GM12873 (cell line): ENCODE measurements around the gene CTNNA2.

Source experiments
- TF ChIP-seq, protein P1 (sequence below): IDR thresholded peaks from 2 replicates; pipeline ENCODE4 v1.5.1; 2012; ENCODE audit warnings: low read depth, mild to moderate bottlenecking, moderate library complexity, low read length, control low read depth; ENCODE audit not compliant: insufficient read depth; ENCODE audit errors: missing control alignments

Gene CTNNA2

DNA sequence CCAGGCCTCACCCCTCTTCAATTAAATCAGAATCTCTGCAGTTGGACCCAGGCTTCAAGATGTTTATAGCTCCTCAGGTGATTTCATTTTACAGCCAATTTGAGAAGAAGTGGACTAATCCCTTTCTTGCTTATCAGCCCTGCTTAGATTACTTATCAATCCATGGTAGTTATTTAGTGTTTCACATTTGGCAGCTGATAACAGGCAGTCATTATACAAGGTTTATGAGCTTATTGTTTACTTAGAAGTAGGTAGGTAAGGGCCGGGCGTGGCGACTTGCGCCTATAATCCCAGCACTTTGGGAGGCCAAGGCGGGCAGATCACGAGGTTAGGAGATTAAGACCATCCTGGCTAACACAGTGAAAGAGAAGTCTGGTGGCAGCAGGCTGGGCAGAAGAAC is 237.5 kb downstream of the CTNNA2 start:
- TF ChIP-seq, protein P1, sequence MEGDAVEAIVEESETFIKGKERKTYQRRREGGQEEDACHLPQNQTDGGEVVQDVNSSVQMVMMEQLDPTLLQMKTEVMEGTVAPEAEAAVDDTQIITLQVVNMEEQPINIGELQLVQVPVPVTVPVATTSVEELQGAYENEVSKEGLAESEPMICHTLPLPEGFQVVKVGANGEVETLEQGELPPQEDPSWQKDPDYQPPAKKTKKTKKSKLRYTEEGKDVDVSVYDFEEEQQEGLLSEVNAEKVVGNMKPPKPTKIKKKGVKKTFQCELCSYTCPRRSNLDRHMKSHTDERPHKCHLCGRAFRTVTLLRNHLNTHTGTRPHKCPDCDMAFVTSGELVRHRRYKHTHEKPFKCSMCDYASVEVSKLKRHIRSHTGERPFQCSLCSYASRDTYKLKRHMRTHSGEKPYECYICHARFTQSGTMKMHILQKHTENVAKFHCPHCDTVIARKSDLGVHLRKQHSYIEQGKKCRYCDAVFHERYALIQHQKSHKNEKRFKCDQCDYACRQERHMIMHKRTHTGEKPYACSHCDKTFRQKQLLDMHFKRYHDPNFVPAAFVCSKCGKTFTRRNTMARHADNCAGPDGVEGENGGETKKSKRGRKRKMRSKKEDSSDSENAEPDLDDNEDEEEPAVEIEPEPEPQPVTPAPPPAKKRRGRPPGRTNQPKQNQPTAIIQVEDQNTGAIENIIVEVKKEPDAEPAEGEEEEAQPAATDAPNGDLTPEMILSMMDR, result no peak

- TF ChIP-seq, protein P1, result no peak
Measured at GRCh38 chr2:79757526-79757925, 244.7 kb downstream of the CTNNA2 start.

GRCh38 chr2:79758042-79758441 is 245.2 kb downstream of the CTNNA2 start:
- TF ChIP-seq, protein P1, result no peak

DNA sequence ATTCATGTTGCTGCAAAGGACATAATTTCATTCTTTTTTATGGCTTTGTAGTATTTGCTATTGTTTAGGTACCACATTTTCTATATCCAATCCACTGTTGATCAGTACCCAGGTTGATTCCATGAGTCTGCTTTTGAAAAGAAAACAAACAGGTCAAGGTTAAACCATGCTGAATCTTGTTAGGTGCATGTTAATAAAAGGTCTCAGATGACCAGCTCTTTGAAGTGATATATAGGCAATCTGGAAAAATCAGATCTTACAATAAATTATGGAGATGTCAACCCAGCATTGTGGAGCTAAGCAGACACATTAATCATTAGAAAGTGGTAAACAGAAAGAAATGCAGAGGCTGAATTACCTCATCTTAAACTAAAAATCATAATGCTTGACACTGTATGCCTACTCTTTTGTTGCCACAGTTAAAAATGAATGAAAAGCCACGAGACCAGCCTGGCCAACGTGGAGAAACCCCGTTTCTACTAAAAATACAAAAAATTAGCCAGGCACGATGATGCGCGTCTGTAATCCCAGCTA is 246.0 kb downstream of the CTNNA2 start:
- TF ChIP-seq, protein P1, result no peak

DNA sequence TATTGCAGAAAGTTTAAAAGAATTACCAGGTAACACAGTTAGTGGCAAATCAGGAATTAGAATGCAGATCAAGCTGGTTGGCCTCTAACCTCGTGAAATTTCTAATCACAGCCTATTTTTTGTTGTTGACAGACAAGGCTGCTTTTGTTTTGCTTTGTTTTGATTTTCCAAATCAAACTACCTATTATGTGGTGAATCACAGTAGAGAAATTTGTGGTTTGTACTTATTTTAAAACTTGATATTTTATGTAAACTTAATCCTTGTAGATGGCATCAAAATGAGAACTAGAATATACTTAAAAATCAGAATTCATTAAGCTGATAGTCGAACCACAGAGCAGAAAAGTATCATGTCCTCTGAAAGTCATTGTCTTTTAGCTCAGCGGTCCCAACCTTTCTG is 258.1 kb downstream of the CTNNA2 start:
- TF ChIP-seq, protein P1, result no peak

DNA sequence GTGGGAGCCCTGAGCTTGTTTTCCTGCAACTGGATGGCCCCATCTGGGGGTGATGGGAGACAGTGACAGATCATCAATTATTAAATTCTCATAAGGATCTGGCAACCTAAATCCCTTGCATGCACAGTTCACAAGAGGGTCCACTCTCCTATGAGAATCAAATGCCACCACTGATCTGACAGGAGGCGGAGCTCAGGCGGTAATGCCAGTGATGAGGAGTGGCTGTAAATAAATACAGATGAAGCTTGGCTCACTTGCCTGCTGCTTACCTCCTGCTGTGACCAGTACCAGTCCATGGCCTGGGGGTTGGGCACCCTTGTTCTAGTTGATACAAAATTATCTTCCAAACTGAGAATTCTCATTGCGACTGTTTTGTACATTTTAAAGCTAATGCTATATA is 258.6 kb downstream of the CTNNA2 start:
- TF ChIP-seq, protein P1, result no peak

DNA sequence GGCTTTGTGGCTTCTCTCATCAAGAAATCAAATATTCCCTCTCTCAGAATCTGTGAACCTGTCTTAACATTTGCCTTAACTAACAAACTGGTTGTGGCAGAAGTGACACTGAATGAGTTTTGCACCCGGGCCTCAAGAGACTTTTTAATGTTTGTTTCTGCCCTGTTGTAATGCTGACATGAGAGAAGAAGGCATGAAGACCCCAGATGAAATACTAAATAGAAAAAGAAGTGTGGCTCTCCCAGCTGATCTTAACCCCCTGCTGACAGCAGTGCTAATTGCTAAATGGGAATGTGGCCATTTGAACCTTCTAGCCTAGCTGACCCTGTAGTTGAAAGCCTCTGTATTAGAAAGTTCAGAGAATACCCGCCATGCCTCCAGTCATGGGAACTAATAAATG is 261.2 kb downstream of the CTNNA2 start:
- TF ChIP-seq, protein P1, result no peak
